C4-2B (cell line): ENCODE data around the gene FBXL17.

Experiments used
- H3K27ac ChIP-seq: fragments of 450-650 bp; 2 replicates; pipeline ENCODE4 v1.5.1; 2017
- CTCF ChIP-seq: fragments of 450-650 bp; conservative IDR thresholded peaks from 2 replicates; pipeline ENCODE4 v1.5.1; 2017; ENCODE audit warnings: mild to moderate bottlenecking
- ZFX ChIP-seq: fragments of 450-650 bp; IDR thresholded peaks from 2 replicates; pipeline ENCODE4 v1.6.1; 2017

Gene FBXL17

GRCh38 chr5:108024986-108025385 lies 356.9 kb downstream of the FBXL17 start:
- no peak for TF ChIP-seq CTCF
- TF ChIP-seq ZFX, result no peak

DNA sequence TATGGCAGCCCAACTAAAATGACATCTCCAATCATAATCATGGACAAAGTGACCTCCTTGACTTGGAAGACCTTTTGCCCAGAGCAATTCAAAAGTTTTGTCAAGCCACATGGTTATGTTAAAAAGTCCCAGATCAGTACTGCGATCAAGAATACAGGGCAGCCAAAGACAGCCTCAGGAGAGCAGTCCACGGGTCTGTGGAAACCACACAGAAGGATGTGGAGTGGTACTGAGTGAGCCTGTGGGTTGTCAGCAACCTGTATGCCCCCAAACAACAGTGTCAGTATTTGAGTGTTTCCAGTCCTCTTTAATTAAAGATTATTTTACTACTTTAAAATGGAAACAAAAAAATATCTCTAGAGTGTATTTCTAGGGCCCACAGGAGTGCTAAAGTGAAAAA lies 365.8 kb downstream of the FBXL17 start:
- no peak overlapping the region for H3K27ac ChIP-seq
- TF ChIP-seq CTCF (no peak), ZFX (no peak)

More at GRCh38 chr5:108024986-108025385, 356.9 kb downstream of the FBXL17 start:
- H3K27ac ChIP-seq, result no peak overlapping the region

GRCh38 chr5:108006791-108007190 lies 375.1 kb downstream of the FBXL17 start:
- H3K27ac ChIP-seq, result no peak overlapping the region
- TF ChIP-seq CTCF, result no peak
- TF ChIP-seq ZFX, result no peak

DNA sequence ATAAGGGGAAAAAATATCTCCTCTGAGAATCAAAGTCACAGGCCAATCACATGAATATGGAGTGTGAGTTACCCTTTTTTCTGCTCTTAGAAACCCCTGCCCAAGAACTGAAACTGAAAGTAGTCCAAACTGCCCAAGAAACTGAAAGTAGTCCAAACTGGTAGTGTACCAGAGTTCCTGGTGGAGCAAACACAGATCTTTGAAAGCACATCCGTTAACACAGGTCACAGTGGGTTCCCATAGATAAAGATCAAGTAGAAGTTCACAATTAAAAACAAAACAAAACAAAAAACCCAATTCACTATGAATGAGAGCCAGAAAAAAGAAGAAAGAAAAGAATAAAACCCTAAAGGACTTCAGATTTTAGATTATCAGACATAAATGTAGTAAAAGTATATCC lies 378.7 kb downstream of the FBXL17 start:
- TF ChIP-seq ZFX, result no peak
- no peak for TF ChIP-seq CTCF
- no peak overlapping the region for H3K27ac ChIP-seq

DNA sequence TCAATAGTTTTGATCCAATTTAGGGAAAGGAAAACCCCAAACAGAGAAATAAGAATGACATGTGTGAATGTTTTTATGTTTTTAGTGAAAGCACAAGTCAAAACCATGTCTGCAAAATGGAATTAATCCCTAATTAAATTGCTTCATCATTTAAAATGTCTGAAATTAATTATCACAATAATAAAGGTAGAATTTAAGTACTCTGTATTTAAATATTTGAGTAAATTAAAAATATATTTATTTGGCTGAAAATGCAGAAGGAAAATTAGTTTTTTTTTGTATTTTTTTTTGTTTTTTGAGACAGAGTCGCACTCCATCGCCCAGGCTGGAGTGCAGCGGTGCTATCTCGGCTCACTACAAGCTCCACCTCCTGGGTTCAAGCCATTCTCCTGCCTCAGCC lies 380.7 kb downstream of the FBXL17 start:
- TF ChIP-seq ZFX (no peak), CTCF (no peak)
- no peak overlapping the region for H3K27ac ChIP-seq

DNA sequence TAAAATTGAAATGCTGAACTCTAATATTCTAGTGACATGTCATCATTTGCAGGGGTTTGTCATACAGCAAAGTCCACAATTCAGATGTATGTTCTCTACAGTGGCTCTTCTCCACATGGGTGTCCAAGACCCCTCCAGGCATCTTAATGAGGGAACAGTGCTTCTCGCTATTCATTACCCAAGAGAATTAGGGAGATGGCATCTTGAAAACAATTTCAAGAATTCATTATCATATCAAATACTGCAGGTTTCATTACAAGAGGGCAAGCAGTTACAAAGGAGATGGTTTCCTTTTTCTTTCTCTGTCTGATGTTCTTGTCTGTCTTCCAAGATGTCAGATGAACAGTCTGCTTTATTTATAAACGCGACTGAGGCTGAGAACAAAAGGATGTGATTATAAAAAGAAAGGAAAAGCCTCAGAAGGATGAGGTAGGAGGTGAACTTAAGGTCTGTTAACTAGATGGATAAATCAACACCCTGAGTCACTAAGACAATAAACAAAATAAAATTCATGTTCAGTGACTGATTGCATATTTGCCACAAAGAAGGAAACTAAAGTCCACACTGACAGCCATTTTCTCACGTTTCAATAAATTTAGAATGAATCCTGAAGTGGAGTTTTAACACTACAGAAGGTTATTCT lies 384.4 kb downstream of the FBXL17 start:
- no peak overlapping the region for H3K27ac ChIP-seq

GRCh38 chr5:107993341-107993740 lies 388.6 kb downstream of the FBXL17 start:
- H3K27ac ChIP-seq, result no peak overlapping the region
- TF ChIP-seq CTCF (no peak), ZFX (no peak)

More for the DNA sequence above, 384.4 kb downstream of the FBXL17 start:
- TF ChIP-seq CTCF, result no peak
